Small intestine (tissue), 7 donors: ENCODE measurements around the gene SLC8A1. TPM values are rescaled to one million over a fixed set of nuclear protein-coding genes. Genes with fewer than 3 reads are reported as not detected.

Experiments used
- DNase-seq, 2 donors: peaks; one replicate each; pipeline versions ENCODE4 v3.0.0 to v3.0.0-alpha.2; 2013
- FAIRE-seq: peaks from 2 replicates; lab custom pipeline; 2012; peaks lifted over from hg19 to GRCh38; lab: Jason Lieb, UNC
- H3K27ac ChIP-seq, 3 donors: one replicate each; pipeline ENCODE4 v1.5.1; 2013; ENCODE audit warnings: low read length in 2 of 3, mild to moderate bottlenecking in 2 of 3, control low read depth in 1 of 3, inconsistent platforms in 1 of 3, low read depth in 1 of 3, moderate library complexity in 1 of 3
- H3K27me3 ChIP-seq, 3 donors: one replicate each; pipeline ENCODE4 v1.6.1; 2013; ENCODE audit warnings: low read length in 3 of 3, inconsistent platforms in 1 of 3; ENCODE audit not compliant: control insufficient read depth in 3 of 3, insufficient read depth in 3 of 3
- H3K36me3 ChIP-seq, 3 donors: one replicate each; pipeline ENCODE4 v1.6.1; 2013; ENCODE audit warnings: low read length in 3 of 3, inconsistent platforms in 1 of 3, low read depth in 1 of 3, mild to moderate bottlenecking in 1 of 3, moderate library complexity in 1 of 3; ENCODE audit not compliant: control insufficient read depth in 3 of 3, insufficient read depth in 2 of 3
- H3K4me1 ChIP-seq, 3 donors: one replicate each; pipeline ENCODE4 v1.6.1; 2013; ENCODE audit warnings: low read length in 2 of 3, inconsistent platforms in 1 of 3, low read depth in 1 of 3, mild to moderate bottlenecking in 1 of 3, moderate library complexity in 1 of 3; ENCODE audit not compliant: control insufficient read depth in 3 of 3, insufficient read depth in 2 of 3
- H3K4me3 ChIP-seq, 3 donors: one replicate each; pipeline ENCODE4 v1.5.1; 2013; ENCODE audit warnings: low read length in 3 of 3, control low read depth in 1 of 3, inconsistent platforms in 1 of 3, low read depth in 1 of 3, mild to moderate bottlenecking in 1 of 3, moderate library complexity in 1 of 3
- H3K9me3 ChIP-seq, 2 donors: one replicate each; pipeline ENCODE4 v1.6.1; 2013; ENCODE audit warnings: low read depth in 1 of 2, low read length in 1 of 2; ENCODE audit not compliant: control insufficient read depth in 2 of 2, insufficient read depth in 1 of 2
- WGBS, 3 donors: extraction: QIAGEN DNeasy Blood & Tissue Kit; methylation state at CpG; one replicate each; pipeline ENCODE4 v1.1.7; 2013; 5-methylcytosine and 5-hydroxymethylcytosine counted together
- polyA plus RNA-seq, 4 donors: library from polyadenylated mRNA; stranded (reverse) in 3 of 4; unstranded in 1 of 4; fragments of 200-250 nt in 3 of 4; fragments of 120-200 nt in 1 of 4; gene quantifications; one replicate each; pipeline versions ENCODE4 v1.2.1 to v1.2.3, GENCODE V29; 2013
- donor health status: healthy with polysubstance abuse.
- donor health status: control.
- donor health status: control.
- donor health status: Bipolar disorder and iron deficiency.
- donor health status: healthy.

The SLC8A1 gene
- polyA plus RNA-seq, 4 donors: 0.22 to 5.6 (median 1.9) TPM

DNA sequence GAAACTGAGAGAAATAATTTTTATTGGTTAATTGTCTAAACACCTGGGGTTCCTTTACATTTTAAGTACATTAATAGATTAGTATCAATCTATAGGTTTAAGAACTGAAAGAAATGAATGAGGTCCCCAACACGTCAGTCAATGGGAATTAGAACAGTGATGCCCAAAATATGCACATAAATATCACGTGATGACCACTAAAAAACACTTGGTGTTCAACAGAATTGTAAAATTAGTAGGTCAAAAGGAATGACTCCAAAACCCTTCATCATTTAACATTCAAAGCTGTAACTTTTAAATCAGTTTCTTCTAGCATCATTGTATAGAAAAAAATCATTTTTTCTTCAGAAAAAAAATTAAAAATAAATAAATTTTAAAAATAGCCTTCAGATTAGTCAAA, 140.9 kb downstream of the SLC8A1 start:
- no peaks in the 10 kb centered on the region for H3K4me1 ChIP-seq
- no peak overlapping the region for H3K27ac ChIP-seq
- H3K36me3 ChIP-seq: no peaks in the 10 kb centered on the region
- H3K9me3 ChIP-seq: no peaks in the 10 kb centered on the region
- FAIRE-seq (peak; percentile 47), DNase-seq (no peak)
- WGBS, 3 donors: 74 to 92% (median 78%) methylated on average over 2 of the region's 2 CpGs
- no peak overlapping the region for H3K4me3 ChIP-seq
- no peaks in the 10 kb centered on the region for H3K27me3 ChIP-seq

DNA sequence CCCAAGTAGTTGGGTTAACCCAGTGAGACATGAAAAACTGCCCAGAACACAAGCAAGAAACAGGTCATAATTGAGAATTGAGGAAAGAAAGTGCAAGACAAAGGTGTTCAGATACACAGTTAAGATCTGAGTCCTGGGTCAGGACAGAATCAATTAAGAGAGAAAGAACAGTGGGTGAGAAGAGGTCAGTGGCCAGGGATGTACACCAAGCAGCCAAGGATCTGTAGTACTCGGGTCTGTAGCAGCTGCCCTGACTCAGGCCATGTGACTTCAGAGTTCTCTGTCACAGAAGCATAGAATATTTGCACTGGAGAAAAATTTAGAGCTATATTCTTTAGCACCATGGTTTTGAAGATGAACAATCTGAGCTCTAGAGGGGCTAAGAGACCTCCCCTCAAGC, 141.6 kb downstream of the SLC8A1 start:
- Histone ChIP-seq H3K9me3 (no peaks in the 10 kb centered on the region), H3K27ac (no peak overlapping the region), H3K36me3 (no peaks in the 10 kb centered on the region), H3K4me1 (no peaks in the 10 kb centered on the region), H3K4me3 (no peak overlapping the region), H3K27me3 (no peaks in the 10 kb centered on the region)
- FAIRE-seq (no peak), DNase-seq (no peak)
- 65 to 75% (median 66%) methylated on average over 1 of the region's 1 CpG for whole genome bisulfite sequencing, 3 donors

DNA sequence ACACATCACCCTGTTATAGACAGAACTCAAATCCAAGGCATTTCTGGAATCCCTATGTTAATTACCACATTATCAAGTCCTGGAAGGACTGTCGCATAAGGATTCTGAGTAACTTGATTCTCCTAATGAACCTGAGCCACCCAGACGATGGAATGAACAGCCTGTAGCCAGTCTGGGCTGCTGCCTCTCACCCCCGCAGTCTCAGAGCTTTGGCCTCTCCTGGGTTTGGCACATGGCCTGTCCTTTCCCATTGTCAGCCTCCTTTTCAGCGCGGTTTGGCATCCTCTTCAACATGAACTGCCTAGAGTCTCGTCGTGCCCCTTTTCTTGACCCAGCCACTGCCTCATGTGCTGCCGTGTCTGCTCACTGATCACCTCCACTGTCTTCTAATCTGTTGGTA, 147.6 kb downstream of the SLC8A1 start:
- no peak for DNase-seq
- no peak for FAIRE-seq
- H3K27ac ChIP-seq: no peak overlapping the region
- no peaks in the 10 kb centered on the region for H3K27me3 ChIP-seq
- no peaks in the 10 kb centered on the region for H3K4me1 ChIP-seq
- WGBS, 3 donors: 90 to 92% (median 90%) methylated on average over 8 of the region's 8 CpGs
- no peaks in the 10 kb centered on the region for H3K9me3 ChIP-seq
- H3K36me3 ChIP-seq: no peaks in the 10 kb centered on the region
- H3K4me3 ChIP-seq: no peak overlapping the region

DNA sequence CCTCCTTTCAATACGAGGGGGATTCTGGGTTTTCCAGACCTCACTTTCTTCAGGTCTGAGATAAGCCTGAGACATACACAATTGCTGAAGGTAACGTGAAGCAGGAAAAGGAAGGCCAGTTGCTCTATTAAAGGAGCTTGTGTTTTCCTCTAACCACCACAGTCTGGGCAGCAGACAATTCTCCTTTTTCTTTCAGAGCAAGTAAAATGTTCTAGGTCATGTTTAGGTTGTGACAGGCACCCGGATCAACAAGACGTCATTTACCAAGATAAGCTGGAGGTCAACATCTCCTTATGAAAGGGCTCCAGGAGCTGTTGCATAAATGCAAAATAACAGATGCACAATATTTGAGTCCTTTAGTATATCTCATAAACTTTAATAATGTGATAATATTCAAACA, 148.1 kb downstream of the SLC8A1 start:
- FAIRE-seq (no peak), DNase-seq (no peak)
- Histone ChIP-seq H3K27ac (no peak overlapping the region), H3K4me1 (no peaks in the 10 kb centered on the region), H3K27me3 (no peaks in the 10 kb centered on the region), H3K36me3 (no peaks in the 10 kb centered on the region), H3K9me3 (no peaks in the 10 kb centered on the region), H3K4me3 (no peak overlapping the region)
- 69 to 79% (median 76%) methylated on average over 4 of the region's 4 CpGs for WGBS, 3 donors

DNA sequence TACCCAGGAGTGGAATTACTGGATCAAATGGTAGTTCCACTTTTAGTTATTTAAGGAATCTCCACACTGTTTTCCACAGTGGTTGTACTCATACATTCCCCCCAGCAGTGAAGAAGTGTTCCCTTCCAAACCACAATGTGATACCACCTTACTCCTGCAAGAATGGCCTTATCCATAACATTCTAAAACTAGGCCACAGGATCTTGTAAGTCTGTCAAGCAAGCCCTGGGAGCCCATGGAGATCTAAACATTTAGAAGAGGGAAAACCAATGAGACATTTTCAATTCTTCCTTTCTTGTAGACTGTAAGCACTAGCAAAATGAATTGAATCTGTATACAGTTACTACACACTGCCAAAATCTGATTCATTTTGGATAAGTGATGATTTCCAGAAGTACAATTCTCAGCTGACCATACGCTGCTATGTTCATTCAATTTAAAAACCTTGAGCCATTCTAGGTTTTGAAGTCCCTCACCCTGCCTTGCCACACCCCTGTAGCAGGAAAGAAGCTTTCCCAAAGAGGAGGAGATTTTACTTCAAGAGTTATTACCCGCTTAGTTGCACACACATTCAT, 149.1 kb downstream of the SLC8A1 start:
- WGBS, 3 donors: 84 to 92% (median 92%) methylated on average over 2 of the region's 2 CpGs
- Histone ChIP-seq H3K4me1 (no peaks in the 10 kb centered on the region), H3K36me3 (no peaks in the 10 kb centered on the region), H3K9me3 (no peaks in the 10 kb centered on the region), H3K27ac (no peak overlapping the region), H3K27me3 (no peaks in the 10 kb centered on the region), H3K4me3 (no peak overlapping the region)
- DNase-seq: no peak
- FAIRE-seq: no peak

DNA sequence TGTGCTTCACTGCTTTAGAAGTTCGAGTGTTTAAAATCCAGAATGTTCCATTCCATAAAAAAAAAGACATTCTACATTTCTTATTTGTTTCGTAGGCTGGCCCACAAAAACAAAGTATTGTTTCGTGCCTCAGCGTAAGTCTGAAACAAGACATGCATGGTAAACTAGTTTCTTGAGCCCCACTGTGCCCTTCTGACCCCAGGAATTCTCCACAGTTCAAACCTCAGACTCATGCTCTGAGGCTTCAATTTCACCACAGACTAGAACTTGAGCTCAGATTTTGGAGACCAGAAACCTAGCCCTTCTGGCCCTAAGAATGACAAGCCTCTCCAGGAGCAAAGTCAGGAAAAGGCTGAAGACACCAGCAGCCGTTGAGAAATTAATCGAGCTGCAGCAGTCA, 151.5 kb downstream of the SLC8A1 start:
- no peak overlapping the region for H3K27ac ChIP-seq
- FAIRE-seq (no peak), DNase-seq (no peak)
- H3K4me1 ChIP-seq: no peaks in the 10 kb centered on the region
- no peak overlapping the region for H3K4me3 ChIP-seq
- H3K27me3 ChIP-seq: no peaks in the 10 kb centered on the region
- 81 to 92% (median 84%) methylated on average over 6 of the region's 6 CpGs for WGBS, 3 donors
- H3K36me3 ChIP-seq: no peaks in the 10 kb centered on the region
- H3K9me3 ChIP-seq: no peaks in the 10 kb centered on the region

DNA sequence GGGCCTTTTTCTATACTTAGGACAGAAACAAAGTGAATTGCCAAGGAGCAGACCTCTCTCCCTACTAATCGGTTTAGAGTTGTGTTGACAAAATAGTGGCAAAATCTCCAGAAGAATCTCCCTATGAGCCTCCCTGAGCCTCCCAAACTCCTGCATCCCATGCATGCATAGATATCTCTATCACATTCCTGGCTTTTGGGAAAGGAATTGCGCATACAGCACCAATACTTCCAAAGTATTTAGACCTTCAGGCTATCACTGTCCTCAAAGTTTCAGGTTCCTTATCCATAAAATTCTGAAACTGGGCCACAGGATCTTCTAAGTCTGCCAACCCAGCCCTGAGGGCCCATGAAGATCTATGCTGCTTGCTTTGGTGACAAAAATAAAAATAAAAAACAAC, 152.1 kb downstream of the SLC8A1 start:
- Histone ChIP-seq H3K27ac (no peak overlapping the region), H3K4me3 (no peak overlapping the region), H3K27me3 (no peaks in the 10 kb centered on the region), H3K4me1 (no peaks in the 10 kb centered on the region), H3K9me3 (no peaks in the 10 kb centered on the region), H3K36me3 (no peaks in the 10 kb centered on the region)
- 85 to 94% (median 90%) methylated on average over 2 of the region's 2 CpGs for WGBS, 3 donors
- DNase-seq: no peak
- no peak for FAIRE-seq

DNA sequence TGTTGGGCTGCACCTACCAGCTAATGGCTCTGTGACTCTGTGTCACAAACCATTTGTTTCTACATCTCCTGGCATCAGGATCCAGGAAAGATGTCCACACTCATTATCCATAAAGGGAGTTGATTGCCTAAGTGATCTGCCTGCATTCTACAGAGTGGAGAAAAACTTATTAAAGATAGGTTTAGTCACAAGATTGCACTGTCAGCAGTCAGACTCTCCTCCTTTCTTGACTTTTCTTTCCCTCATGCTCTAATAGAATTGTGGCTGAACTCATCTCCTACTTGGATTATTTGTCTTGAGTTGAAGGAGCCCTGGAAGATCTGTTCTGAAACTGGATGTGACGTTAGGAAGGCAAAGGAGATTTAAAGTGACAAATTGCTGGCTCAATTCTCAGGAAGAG, 152.7 kb downstream of the SLC8A1 start:
- Histone ChIP-seq H3K4me3 (no peak overlapping the region), H3K27me3 (no peaks in the 10 kb centered on the region), H3K4me1 (no peaks in the 10 kb centered on the region), H3K27ac (no peak overlapping the region), H3K36me3 (no peaks in the 10 kb centered on the region), H3K9me3 (no peaks in the 10 kb centered on the region)
- DNase-seq: no peak
- WGBS, 3 donors: 54 to 76% (median 63%) methylated on average over 1 of the region's 1 CpG
- FAIRE-seq: no peak

DNA sequence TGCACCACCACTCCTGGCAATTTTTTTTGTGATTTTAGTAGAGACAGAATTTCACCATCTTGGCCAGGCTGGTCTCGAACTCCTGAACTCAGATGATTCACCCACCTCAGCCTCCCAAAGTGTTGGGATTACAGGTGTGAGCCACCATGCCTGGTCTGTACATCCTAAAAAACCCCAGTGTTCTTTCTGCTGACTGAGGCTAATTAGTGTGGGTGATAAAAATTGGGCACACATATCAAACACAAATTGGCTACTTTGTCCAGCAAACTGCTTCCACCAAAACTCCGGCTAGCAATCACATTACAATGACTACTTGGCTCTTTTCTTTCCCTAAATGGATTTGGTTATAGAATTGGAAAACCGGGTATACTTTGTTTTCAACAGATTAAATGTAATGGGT, 153.9 kb downstream of the SLC8A1 start:
- no peaks in the 10 kb centered on the region for H3K4me1 ChIP-seq
- H3K4me3 ChIP-seq: no peak overlapping the region
- FAIRE-seq (no peak), DNase-seq (no peak)
- no peaks in the 10 kb centered on the region for H3K27me3 ChIP-seq
- no peaks in the 10 kb centered on the region for H3K9me3 ChIP-seq
- no peak overlapping the region for H3K27ac ChIP-seq
- WGBS, 3 donors: 90 to 93% (median 92%) methylated on average over 3 of the region's 3 CpGs
- H3K36me3 ChIP-seq: no peaks in the 10 kb centered on the region
